Ishikawa (cell line): ENCODE results near the gene TNFRSF18.

Source experiments
- CEBPB ChIP-seq: IDR thresholded peaks from 2 replicates; pipeline ENCODE4 v1.6.1; 2012
- CREB1 ChIP-seq: IDR thresholded peaks from 2 replicates; pipeline ENCODE4 v1.6.1; 2012; ENCODE audit warnings: low read depth
- EGR1 ChIP-seq: IDR thresholded peaks from 2 replicates; pipeline ENCODE4 v1.6.1; 2012
- EP300 ChIP-seq: IDR thresholded peaks from 2 replicates; pipeline ENCODE4 v1.6.1; 2012; ENCODE audit warnings: borderline replicate concordance
- FOXM1 ChIP-seq: IDR thresholded peaks from 2 replicates; pipeline ENCODE4 v1.6.1; 2012; ENCODE audit warnings: low read depth, borderline replicate concordance
- NFIC ChIP-seq: IDR thresholded peaks from 2 replicates; pipeline ENCODE4 v1.6.1; 2012
- RAD21 ChIP-seq: IDR thresholded peaks from 2 replicates; pipeline ENCODE4 v1.6.1; 2012; ENCODE audit warnings: low read depth
- REST ChIP-seq: IDR thresholded peaks from 2 replicates; pipeline ENCODE4 v1.6.1; 2012; ENCODE audit warnings: low read depth, mild to moderate bottlenecking
- TAF1 ChIP-seq: IDR thresholded peaks from 2 replicates; pipeline ENCODE4 v1.6.1; 2012; ENCODE audit warnings: low read depth, mild to moderate bottlenecking
- TCF12 ChIP-seq: IDR thresholded peaks from 2 replicates; pipeline ENCODE4 v1.6.1; 2012; ENCODE audit warnings: low read depth
- TEAD4 ChIP-seq: IDR thresholded peaks from 2 replicates; pipeline ENCODE4 v1.6.1; 2012
- USF1 ChIP-seq: IDR thresholded peaks from 2 replicates; pipeline ENCODE4 v1.6.1; 2012
- YY1 ChIP-seq: IDR thresholded peaks from 2 replicates; pipeline ENCODE4 v1.6.1; 2012; ENCODE audit warnings: low read depth
- ZBTB7A ChIP-seq: IDR thresholded peaks from 2 replicates; pipeline ENCODE4 v1.6.1; 2012; ENCODE audit warnings: low read depth
- TF ChIP-seq, protein P1 (sequence below): IDR thresholded peaks from 2 replicates; pipeline ENCODE4 v1.6.1; 2012

TNFRSF18 gene

GRCh38 chr1:1171161-1171545, 35.2 kb downstream of the TNFRSF18 start:
- no peak for TF ChIP-seq CEBPB
- TF ChIP-seq REST, result no peak
- no peak for TF ChIP-seq EGR1
- TF ChIP-seq EP300, result no peak
- TF ChIP-seq ZBTB7A, result no peak
- TF ChIP-seq NFIC, result no peak
- TF ChIP-seq FOXM1, result no peak
- TF ChIP-seq USF1, result no peak
- TF ChIP-seq RAD21, result no peak
- TF ChIP-seq TCF12, result no peak
- TF ChIP-seq, protein P1, sequence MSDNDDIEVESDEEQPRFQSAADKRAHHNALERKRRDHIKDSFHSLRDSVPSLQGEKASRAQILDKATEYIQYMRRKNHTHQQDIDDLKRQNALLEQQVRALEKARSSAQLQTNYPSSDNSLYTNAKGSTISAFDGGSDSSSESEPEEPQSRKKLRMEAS, result no peak
- TF ChIP-seq CREB1, result no peak
- TF ChIP-seq YY1, result no peak

- TF ChIP-seq FOXM1 (no peak), TAF1 (no peak), YY1 (no peak), EGR1 (no peak)
Observed at GRCh38 chr1:1170215-1171091, 35.9 kb downstream of the TNFRSF18 start.

GRCh38 chr1:1169429-1170214, 36.8 kb downstream of the TNFRSF18 start:
- no peak for TF ChIP-seq YY1
- no peak for TF ChIP-seq REST
- TF ChIP-seq CEBPB, result no peak
- TF ChIP-seq ZBTB7A, result no peak; the same call in 1 of the 2 replicates
- no peak for TF ChIP-seq TEAD4

DNA sequence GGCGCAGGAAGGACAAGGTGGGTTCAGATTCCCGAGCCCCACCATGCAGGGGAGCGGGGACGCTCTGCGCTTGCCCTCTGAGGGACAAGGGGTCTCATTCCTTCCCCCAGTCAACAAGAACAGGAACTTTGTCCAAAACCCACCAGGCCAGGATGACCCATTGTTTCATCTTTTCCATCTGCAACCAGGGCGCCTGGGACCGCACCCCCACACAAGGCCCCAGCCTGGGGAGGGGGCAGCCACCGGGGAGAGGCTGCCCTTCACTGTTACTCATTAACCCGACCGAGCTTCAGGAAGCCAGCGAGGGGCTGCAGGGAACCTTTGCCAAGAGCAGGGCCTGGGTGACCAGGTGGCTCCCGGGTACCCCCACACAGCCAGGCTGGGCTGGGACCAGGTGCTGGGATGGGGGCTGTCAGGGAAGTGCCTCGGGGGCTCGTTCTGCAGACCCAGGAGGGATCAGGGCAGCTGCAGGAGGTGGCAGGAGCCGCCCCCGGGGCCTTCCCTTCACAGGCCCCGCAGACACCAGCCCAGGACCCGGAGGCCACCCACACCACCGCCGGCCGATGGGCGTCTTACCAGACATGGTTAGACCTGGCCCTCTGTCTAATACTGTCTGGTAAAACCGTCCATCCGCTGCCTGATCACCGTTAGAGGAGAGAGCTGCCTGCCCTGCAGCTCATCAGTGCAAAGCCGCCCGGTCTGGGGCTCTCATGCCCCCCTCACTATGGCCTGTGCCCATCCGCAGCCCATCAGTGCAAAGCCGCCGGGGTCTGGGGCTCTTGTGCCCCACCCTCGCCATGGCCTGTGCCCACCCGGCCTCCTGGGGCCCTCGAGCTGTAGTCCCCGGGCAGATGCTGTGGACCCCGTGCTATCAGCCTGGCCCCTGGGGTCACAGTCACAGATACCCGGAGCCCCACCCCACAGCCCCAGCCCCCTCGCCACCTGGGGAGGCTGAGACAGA, 37.7 kb downstream of the TNFRSF18 start:
- no peak for TF ChIP-seq YY1
- TF ChIP-seq, protein P1, result no peak
- no peak for TF ChIP-seq NFIC

DNA sequence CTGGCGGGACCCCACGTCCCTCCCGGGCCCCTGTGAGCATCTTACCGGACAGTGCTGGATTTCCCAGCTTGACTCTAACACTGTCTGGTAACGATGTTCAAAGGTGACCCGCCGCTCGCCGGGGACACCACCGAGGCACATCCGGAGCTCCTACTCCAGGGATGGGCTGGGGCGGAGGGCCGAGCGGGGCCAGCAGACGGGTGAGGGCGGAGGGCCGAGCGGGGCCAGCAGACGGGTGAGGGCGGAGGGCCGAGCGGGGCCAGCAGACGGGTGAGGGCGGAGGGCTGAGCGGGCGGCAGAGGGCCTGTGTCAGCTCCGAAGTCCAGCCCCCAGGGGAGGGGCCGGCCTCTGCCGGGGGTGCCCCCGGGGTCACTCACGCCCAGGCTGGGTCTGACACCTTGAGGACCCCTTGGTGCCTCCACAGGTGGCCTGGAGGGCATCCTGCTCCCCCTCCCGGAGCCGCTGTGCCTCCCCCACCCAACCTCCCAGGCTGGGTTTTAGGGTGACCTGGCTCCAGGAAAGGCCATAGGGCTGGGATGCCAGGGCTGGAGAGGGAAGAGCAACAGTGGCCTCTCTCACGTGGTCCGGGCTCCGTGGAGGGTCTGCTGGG, 38.4 kb downstream of the TNFRSF18 start:
- TF ChIP-seq CEBPB (no peak), TAF1 (no peak), EGR1 (no peak), NFIC (no peak), YY1 (no peak), ZBTB7A (no peak), CREB1 (no peak), TCF12 (no peak), EP300 (no peak), FOXM1 (no peak), RAD21 (no peak), REST (no peak), TEAD4 (no peak), USF1 (no peak)
- TF ChIP-seq, protein P1, result no peak
